ENCODE measurements around the gene PIGP.
"Not testable (repeated sequence)": the region's sequence is repeated elsewhere in the genome, so short reads cannot be mapped to it uniquely, and the experiment has no call there.

PIGP gene

GRCh38 chr21:37041706-37042271 is 31.1 kb downstream of the PIGP start:
- DNase-seq: no peak

GRCh38 chr21:37040212-37040611 is 32.7 kb downstream of the PIGP start:
- no peak for DNase-seq

- DNase-seq: no peak
These were observed 33.3 kb downstream of the PIGP start for GRCh38 chr21:37039411-37040075.

- DNase-seq: no peak
These were observed 36.7 kb downstream of the PIGP start for GRCh38 chr21:37036177-37036576.

GRCh38 chr21:37034394-37034793 is 38.5 kb downstream of the PIGP start:
- DNase-seq: not testable (repeated sequence)

- DNase-seq: no peak
These were observed 39.9 kb downstream of the PIGP start for GRCh38 chr21:37032877-37033471.

GRCh38 chr21:37032293-37032692 is 40.6 kb downstream of the PIGP start:
- DNase-seq: no peak

GRCh38 chr21:37030864-37031263 is 42.0 kb downstream of the PIGP start:
- no peak for DNase-seq

GRCh38 chr21:37028570-37028969 is 44.3 kb downstream of the PIGP start:
- no peak for DNase-seq

GRCh38 chr21:37026499-37026898 is 46.4 kb downstream of the PIGP start:
- DNase-seq: no peak

GRCh38 chr21:37017951-37018679 is 54.8 kb downstream of the PIGP start:
- no peak for DNase-seq
